ENCODE data around the gene VRK1.

VRK1 gene

DNA sequence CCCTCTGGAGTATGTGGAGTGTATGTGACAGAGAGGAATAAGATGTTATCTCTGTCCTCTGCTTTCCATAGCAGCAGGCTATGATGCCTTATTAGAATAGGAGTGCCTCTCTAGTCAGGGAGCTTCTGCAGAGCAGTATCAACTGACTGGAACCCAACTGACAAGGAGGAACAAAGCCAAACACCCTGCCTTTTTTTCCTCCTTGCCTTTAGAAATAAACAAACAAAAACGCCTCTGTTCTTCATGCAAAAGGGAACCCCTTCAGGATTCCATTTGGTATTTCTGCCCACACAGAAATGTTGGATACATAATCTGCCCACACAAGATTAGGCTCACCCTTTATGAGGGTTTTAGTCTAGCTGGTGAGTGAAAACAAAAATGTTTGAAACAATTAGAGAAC is 50.3 kb downstream of the VRK1 start:
- H3K27me3 ChIP-seq (ENCODE audit: insufficient read depth, poor library complexity, severe bottlenecking) = no peaks in the 10 kb centered on the region
- H3K4me3 ChIP-seq (replicated peaks; ENCODE audit: insufficient read depth, low read length) = no peak overlapping the region
- DNase-seq (ENCODE audit: low read depth in 1 of 2, low spot score in 1 of 2) = no peak
- H3K27ac ChIP-seq (replicated peaks) = no peak overlapping the region
- no peak for TF ChIP-seq POLR2AphosphoS5 (IDR thresholded peaks at IDR 0.05; ENCODE audit: low read depth)
- no peak for TF ChIP-seq SPI1 (IDR thresholded peaks at IDR 0.05; ENCODE audit: borderline replicate concordance, low read depth)
- no peak for TF ChIP-seq GABPA (IDR thresholded peaks at IDR 0.05; ENCODE audit: low read depth)

GRCh38 chr14:96848011-96848410 is 50.8 kb downstream of the VRK1 start:
- no peak for DNase-seq (ENCODE audit: low read depth in 1 of 2, low spot score in 1 of 2)
- Histone ChIP-seq H3K27me3 (ENCODE audit: insufficient read depth, poor library complexity, severe bottlenecking) (no peaks in the 10 kb centered on the region), H3K4me3 (replicated peaks; ENCODE audit: insufficient read depth, low read length) (no peak overlapping the region), H3K27ac (replicated peaks) (no peak overlapping the region)
- TF ChIP-seq, protein P1, sequence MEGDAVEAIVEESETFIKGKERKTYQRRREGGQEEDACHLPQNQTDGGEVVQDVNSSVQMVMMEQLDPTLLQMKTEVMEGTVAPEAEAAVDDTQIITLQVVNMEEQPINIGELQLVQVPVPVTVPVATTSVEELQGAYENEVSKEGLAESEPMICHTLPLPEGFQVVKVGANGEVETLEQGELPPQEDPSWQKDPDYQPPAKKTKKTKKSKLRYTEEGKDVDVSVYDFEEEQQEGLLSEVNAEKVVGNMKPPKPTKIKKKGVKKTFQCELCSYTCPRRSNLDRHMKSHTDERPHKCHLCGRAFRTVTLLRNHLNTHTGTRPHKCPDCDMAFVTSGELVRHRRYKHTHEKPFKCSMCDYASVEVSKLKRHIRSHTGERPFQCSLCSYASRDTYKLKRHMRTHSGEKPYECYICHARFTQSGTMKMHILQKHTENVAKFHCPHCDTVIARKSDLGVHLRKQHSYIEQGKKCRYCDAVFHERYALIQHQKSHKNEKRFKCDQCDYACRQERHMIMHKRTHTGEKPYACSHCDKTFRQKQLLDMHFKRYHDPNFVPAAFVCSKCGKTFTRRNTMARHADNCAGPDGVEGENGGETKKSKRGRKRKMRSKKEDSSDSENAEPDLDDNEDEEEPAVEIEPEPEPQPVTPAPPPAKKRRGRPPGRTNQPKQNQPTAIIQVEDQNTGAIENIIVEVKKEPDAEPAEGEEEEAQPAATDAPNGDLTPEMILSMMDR (IDR thresholded peaks at IDR 0.05; ENCODE audit: insufficient read depth, low read length) = no peak
- no peak for TF ChIP-seq GABPA (IDR thresholded peaks at IDR 0.05; ENCODE audit: low read depth)
- TF ChIP-seq REST (IDR thresholded peaks at IDR 0.05; ENCODE audit: insufficient replicate concordance, low read depth) = no peak
- TF ChIP-seq POLR2AphosphoS5 (IDR thresholded peaks at IDR 0.05; ENCODE audit: low read depth) = no peak
- TF ChIP-seq SPI1 (IDR thresholded peaks at IDR 0.05; ENCODE audit: borderline replicate concordance, low read depth) = no peak

DNA sequence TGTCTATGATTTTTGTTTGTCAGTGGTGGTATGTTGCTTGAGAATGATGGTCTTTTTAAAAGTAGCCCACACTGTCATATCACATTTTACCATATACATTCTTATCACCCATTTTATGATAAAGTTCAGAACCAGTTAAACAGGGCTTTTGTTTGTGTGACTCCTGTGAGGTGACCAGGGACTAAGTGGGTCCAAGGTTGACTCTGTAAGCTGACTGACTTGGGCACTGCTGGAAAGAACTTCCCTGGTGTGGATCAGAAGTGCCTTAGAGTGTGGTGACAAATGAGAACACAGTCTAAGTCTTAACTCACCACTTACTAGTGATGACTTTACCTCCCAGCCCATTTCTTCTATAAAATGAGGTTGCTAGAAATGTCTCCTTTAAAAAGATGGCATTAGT is 52.6 kb downstream of the VRK1 start:
- DNase-seq (ENCODE audit: low read depth in 1 of 2, low spot score in 1 of 2) = no peak
- H3K27me3 ChIP-seq (ENCODE audit: insufficient read depth, poor library complexity, severe bottlenecking) = no peaks in the 10 kb centered on the region
- TF ChIP-seq, protein P1 (IDR thresholded peaks at IDR 0.05; ENCODE audit: insufficient read depth, low read length) = no peak
- TF ChIP-seq REST (IDR thresholded peaks at IDR 0.05; ENCODE audit: insufficient replicate concordance, low read depth) = no peak
- TF ChIP-seq POLR2AphosphoS5 (IDR thresholded peaks at IDR 0.05; ENCODE audit: low read depth) = no peak
- TF ChIP-seq SPI1 (IDR thresholded peaks at IDR 0.05; ENCODE audit: borderline replicate concordance, low read depth) = no peak
- TF ChIP-seq GABPA (IDR thresholded peaks at IDR 0.05; ENCODE audit: low read depth) = no peak
- no peak overlapping the region for H3K27ac ChIP-seq (replicated peaks)
- no peak overlapping the region for H3K4me3 ChIP-seq (replicated peaks; ENCODE audit: insufficient read depth, low read length)

DNA sequence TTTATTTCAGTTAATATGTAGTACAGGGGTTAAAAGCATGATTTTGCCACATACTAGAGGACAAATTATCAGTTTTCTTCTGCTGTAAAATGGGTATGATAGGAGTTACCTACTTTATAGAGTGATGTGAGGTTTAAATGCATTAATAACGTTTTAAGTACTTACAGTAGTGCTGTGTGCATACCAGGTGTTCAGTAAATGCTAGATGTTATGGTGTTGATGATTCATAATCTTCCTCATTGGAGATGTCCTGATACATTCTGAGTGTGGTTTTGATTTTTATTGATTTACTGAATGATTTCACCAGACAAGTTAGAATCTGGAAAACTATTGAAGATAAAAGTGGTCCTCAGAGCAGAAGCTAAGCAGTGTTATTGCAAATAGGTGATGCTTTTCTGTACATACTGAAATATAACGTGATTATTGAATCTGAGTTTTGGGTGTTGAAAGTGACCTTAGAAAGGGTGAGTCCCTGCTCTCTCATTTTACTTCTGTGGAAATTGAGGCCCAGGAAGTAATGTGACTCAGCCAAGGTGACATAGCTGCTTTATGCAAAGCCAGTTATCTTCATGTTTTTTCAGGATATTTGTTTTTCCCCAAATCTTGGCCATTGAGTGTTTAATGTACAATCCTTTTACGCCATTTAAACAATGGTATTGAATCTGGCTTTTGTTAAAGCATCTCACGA is 54.7 kb downstream of the VRK1 start:
- no peak for DNase-seq (ENCODE audit: low read depth in 1 of 2, low spot score in 1 of 2)
- H3K27ac ChIP-seq (replicated peaks) = no peak overlapping the region
- H3K4me3 ChIP-seq (replicated peaks; ENCODE audit: insufficient read depth, low read length) = no peak overlapping the region
- H3K27me3 ChIP-seq (ENCODE audit: insufficient read depth, poor library complexity, severe bottlenecking) = no peaks in the 10 kb centered on the region
- no peak for TF ChIP-seq SPI1 (IDR thresholded peaks at IDR 0.05; ENCODE audit: borderline replicate concordance, low read depth)
- TF ChIP-seq GABPA (IDR thresholded peaks at IDR 0.05; ENCODE audit: low read depth) = no peak
- no peak for TF ChIP-seq POLR2AphosphoS5 (IDR thresholded peaks at IDR 0.05; ENCODE audit: low read depth)
- no peak for TF ChIP-seq REST (IDR thresholded peaks at IDR 0.05; ENCODE audit: insufficient replicate concordance, low read depth)
- TF ChIP-seq, protein P1 (IDR thresholded peaks at IDR 0.05; ENCODE audit: insufficient read depth, low read length) = no peak

Measured in HL-60 (cell line).